GM21526 (cell line): ENCODE measurements around the gene METTL25B.
"Not testable (repeated sequence)": the region's sequence is repeated elsewhere in the genome, so short reads cannot be mapped to it uniquely, and the experiment has no call there.

ENCODE experiments used
- ATAC-seq: cut with Tn5 transposase; IDR thresholded peaks from one replicate; pipeline ENCODE4 v1.9.1; 2021; ENCODE audit warnings: moderate library complexity; ENCODE audit not compliant: unreplicated experiment, low FRiP score

Gene METTL25B

DNA sequence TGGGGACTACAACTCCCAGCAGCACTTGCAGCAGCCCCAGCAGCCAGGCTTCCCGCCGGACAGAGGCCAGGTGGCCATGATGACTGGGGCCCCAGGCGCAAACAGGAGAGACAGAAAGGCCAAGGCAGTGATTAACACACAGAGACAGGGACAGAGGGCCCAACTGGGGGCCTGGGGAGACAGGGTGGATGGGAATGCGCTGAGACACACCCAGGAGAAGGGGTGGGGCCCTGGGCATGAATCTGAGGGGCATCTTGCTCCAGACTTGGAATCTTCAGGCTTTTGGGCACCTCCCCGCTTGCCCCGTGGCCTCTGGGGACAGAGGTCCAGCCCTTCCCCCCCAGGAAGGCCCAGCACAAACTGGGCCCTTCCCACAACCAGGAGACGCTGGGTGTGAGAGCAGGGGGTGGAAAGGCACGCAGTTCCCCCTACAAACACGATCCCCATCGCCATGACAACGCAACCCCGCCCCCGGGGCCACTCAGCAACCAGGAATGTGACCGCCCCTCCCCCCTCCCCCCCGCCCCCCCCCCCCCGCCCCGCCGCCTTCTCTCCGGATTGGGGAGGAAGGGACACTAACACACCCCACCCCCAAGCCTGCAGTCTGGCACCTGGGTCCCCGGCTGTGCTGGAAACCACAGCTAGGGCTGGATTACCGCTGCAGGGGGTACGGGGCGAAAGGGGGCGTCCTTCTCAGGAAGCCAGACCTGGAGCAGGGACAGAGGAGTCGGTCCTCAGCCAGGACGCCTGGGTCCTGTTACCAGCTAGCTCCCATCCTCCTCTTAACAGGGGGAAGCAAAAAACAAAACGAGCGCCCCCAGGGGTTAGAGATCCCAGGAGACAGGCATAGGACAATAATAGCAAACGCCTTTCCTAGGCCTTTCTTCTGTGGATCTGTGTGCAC is 18.7 kb downstream of the METTL25B start:
- ATAC-seq = no peak

GRCh38 chr1:156747742-156748669 is 19.7 kb downstream of the METTL25B start:
- ATAC-seq = no peak

DNA sequence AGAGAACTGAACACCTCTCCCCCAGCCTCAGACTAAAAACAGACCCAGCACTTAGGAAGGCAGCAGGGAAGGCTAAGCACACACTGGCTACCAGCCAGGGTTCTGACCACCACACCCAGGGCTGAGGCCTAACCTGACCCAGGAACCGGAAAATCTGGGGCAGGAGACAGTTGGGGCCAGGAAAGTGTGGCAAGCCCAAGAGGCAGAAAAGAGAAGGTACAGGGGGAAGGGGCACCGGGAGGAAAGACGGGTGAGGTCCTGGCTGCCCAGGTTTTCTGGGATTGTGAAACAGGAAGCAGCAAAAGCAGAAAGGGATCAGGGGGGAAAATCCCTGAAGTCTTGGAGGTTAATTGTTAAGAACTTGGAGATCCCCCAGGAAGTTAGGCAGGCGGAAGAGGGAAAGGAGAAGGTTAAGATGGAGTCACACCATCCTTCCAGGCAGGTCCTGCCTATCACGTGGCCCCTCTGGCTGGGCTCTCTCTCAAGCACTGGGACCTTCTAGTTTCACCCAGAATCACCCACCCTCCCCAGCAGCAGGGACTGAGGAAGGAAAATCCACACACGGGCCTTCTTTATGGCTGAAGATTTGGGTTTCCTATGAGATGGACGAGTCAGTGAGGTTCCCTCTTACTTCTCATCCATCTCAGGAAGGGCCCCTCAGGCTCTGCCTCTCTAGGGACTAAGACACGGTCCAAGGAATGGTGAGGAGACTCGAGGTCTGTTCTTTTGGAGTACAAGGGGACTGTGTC is 20.6 kb downstream of the METTL25B start:
- ATAC-seq = no peak

GRCh38 chr1:156749419-156750118 is 21.3 kb downstream of the METTL25B start:
- no peak for ATAC-seq

DNA sequence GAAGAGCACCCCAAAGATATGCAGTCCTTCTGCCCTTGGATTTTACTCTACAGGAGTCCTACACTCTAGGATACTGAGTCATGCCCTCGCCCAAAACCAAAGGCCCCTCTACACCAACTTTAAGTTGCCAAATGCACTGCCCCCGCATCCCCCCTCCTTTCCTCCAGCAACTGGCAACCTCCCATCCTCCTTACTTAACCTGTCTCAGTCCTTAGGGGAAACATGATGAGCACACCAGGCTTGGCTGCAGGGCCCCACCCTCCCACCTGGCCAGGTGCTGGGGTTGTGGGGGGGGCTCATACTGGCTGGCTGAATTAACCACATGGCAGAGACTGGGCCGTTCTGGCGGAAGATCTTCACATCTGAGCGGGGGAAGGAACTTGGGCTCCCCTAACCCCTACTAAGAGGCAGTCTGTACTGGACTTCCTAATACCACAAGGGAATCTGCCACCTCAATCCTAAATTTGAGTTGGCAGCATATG is 22.0 kb downstream of the METTL25B start:
- ATAC-seq = no peak

- ATAC-seq = peak; percentile 2
Observed at GRCh38 chr1:156750711-156751450, 22.6 kb downstream of the METTL25B start.

GRCh38 chr1:156751451-156751756 is 23.1 kb downstream of the METTL25B start, which contains the start of gene HDGF:
HDGF (minus strand) TSS chr1:156751675; CDS start chr1:156751429, 246 bp downstream.
- peak; percentile 9 for ATAC-seq

GRCh38 chr1:156751757-156752481 is 23.6 kb downstream of the METTL25B start:
- ATAC-seq = peak; percentile 54

DNA sequence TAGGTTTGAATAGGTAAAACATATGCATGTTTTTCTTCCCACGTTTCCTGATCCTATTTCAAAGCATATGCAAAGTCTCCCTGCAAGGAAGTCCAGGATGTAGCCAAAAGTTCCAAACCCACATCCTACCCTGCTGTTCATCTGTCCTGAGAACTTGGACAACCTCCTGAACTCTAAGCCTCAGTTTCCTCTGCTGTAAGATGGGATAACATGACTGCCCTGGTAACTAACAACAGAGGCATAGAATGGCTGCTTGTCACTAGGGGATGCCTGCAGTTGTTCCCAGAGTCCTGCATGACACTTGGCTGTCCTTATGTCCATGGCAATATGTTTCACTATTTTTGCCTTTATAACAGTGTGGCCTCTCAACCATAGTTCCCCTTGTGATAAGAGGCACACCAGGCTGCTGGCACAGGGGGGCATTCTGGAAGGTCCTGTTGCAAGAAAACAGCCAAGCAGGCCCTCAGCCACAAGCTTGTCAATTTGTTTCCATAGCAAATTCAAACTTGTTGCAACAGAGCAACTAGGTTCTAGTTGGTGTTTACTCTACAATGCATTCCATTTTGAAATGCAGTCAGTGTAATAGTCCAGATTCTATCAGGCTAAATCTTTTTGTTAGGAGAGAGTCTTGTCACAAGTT is 24.7 kb downstream of the METTL25B start:
- ATAC-seq = no peak

DNA sequence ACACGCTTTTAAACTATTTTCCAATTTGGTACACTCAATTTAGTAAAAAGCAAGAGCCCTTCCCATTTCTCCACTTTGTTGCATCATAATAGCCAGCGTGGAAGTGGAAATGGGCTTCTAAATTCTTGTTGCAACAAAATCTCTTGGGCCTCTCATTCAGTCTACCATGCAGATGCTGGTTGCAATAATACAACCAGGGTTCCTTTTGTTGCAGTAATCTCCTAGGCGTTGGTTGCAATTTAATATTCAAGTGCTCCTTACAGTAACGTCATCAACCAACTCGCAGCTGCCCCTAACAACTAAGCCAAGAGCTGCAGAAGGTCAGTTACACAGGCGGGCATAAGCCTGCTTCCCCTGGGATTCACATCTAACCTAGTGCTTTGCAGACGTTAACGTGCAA is 25.9 kb downstream of the METTL25B start:
- ATAC-seq = no peak

- no peak for ATAC-seq
Observed at GRCh38 chr1:156755527-156755950, 27.3 kb downstream of the METTL25B start.

GRCh38 chr1:156756355-156756754 is 28.1 kb downstream of the METTL25B start:
- ATAC-seq = no peak

GRCh38 chr1:156757572-156758253 is 29.4 kb downstream of the METTL25B start:
- not testable (repeated sequence) for ATAC-seq

- no peak for ATAC-seq
Observed at GRCh38 chr1:156760092-156760795, 32.0 kb downstream of the METTL25B start.

DNA sequence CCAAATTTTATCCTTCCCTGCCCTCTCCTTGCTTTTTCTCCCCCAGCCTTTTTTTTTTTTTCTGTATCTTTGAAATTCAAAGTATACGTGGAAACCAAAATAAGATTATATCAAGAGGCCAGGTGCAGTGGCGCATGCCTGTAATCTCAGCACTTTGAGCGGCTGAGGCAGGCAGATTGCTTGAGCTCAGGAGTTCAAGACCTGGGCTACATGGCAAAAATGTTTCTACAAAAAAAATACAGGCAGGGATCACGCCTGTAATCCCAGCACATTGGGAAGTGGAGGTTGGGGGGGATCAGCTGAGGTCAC is 32.5 kb downstream of the METTL25B start:
- no peak for ATAC-seq

DNA sequence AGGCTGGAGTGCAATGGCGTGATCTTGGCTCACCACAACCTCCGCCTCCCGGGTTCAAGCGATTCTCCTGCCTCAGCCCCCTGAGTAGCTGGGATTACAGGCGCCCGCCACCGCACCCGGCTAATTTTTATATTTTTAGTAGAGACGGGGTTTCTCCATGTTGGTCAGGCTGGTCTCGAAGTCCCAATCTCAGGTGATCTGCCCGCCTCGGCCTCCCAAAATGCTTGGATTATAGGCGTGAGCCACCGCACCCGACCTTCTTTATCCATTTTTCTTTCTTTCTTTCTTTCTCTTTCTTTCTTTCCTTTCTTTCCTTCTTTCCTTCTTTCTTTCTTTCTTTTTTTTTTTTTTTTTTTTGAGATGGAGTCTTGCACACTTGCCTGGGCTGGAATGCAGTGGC is 36.9 kb downstream of the METTL25B start:
- not testable (repeated sequence) for ATAC-seq

DNA sequence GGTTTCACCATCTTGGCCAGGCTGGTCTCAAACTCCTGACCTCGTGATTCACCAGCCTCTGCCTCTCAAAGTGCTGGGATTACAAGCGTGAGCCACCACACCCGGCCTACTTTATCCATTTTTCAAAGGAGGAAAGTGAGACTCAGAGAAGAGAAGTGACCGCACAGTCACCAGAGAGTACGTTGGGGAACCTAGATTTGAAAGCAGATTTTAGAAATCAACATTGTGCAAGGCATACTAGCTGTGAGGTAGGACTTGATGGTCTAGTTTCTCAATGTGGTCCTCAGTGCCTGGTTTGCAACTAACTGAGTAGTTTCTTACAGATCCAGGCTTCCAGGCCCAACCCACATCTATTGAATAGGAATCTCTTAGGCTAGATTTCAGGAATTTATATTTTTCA is 37.4 kb downstream of the METTL25B start:
- ATAC-seq = no peak
